A673 (cell line): ENCODE measurements around the gene NUMA1.

Source experiments
- EZH2 ChIP-seq: fragments of 200-600 bp; sonication (generic); IDR thresholded peaks from 2 replicates; pipeline ENCODE4 v1.6.1; 2017; ENCODE audit warnings: borderline replicate concordance, low read depth, mild to moderate bottlenecking, mixed read lengths, antibody characterized with exemption, low read length; ENCODE audit not compliant: poor library complexity, severe bottlenecking
- TF ChIP-seq, protein P1 (sequence below): fragments of 300-800, 200-600 bp; sonication (generic); conservative IDR thresholded peaks from 2 replicates; pipeline ENCODE4 v1.5.1; 2017; ENCODE audit warnings: low read depth, mild to moderate bottlenecking, antibody characterized with exemption, low read length, moderate library complexity, mixed read lengths

DNA sequence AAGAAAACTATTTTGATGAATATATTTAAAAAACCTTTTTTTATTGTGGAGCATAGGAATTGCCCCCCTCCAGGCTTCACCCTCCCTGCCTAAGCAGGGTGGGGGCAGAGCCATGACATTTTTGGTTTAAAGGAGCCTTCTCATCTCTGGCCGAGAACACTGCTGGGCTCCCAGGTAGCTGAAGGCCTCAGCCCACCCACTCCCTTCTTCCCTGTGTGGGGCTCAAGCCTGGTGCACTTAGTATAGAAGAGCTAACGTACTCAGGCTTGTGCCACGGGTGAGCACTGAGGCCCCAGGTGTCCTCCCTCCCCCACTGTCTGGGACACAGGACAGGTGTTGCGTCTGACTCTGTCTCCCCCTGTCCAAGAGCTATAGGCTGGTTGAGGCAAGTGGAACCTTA is 83.8 kb downstream of the NUMA1 start:
- TF ChIP-seq, protein P1, sequence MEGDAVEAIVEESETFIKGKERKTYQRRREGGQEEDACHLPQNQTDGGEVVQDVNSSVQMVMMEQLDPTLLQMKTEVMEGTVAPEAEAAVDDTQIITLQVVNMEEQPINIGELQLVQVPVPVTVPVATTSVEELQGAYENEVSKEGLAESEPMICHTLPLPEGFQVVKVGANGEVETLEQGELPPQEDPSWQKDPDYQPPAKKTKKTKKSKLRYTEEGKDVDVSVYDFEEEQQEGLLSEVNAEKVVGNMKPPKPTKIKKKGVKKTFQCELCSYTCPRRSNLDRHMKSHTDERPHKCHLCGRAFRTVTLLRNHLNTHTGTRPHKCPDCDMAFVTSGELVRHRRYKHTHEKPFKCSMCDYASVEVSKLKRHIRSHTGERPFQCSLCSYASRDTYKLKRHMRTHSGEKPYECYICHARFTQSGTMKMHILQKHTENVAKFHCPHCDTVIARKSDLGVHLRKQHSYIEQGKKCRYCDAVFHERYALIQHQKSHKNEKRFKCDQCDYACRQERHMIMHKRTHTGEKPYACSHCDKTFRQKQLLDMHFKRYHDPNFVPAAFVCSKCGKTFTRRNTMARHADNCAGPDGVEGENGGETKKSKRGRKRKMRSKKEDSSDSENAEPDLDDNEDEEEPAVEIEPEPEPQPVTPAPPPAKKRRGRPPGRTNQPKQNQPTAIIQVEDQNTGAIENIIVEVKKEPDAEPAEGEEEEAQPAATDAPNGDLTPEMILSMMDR = no peak
- no peak for TF ChIP-seq EZH2
